T-helper 9 cell (primary cell): ENCODE results near the gene KIAA0319L.

Source experiments
- DNase-seq: peaks from one replicate; pipeline ENCODE4 v3.0.0-alpha.2; 2020

Gene KIAA0319L

GRCh38 chr1:35441926-35442579 lies 115.2 kb downstream of the KIAA0319L start:
- no peak for DNase-seq

DNA sequence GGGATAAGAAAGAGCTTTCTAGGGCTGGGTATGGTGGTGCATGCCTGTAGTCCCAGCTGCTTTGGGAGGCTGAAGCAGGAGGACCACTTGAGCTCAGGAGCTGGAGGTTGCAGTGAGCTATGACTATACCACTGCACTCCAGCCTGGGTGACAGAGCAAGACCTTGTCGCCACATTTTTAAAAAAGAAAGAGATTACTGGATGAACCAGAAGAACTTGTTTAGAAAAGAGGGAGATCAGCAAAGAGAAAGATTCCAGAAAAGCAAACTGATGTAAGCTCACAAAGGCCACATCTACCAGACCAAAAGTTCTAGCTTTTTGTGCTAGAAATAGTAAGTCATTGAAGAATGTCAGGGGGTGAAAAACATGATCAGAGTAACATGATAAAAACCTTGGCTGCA lies 117.6 kb downstream of the KIAA0319L start:
- DNase-seq, result no peak

- no peak for DNase-seq
Measured at GRCh38 chr1:35437200-35437599, 120.0 kb downstream of the KIAA0319L start.

DNA sequence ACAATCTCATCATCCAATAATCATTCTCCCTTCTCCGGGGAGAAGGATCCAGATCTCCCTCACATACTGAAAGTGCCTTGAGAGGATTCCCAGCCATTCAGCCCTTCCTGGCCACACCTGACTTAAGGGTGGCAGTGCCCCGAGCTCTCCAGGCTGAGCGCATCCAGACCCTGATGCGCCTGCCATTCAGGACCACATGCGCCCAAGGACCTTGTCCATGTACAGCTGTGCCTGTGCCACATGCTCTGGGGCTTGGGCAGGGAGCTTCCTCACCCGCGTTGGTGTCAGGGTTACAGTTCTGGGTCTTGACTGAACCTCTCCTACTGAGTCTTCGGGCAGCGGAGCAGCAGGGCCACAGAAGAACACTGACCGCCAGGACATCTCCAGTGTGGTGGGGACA lies 121.1 kb downstream of the KIAA0319L start:
- no peak for DNase-seq

GRCh38 chr1:35434703-35435102 lies 122.5 kb downstream of the KIAA0319L start:
- no peak for DNase-seq

- DNase-seq, result no peak
Measured at GRCh38 chr1:35433714-35434113, 123.5 kb downstream of the KIAA0319L start.

- DNase-seq, result no peak
Measured at GRCh38 chr1:35432231-35432630, 125.0 kb downstream of the KIAA0319L start.

GRCh38 chr1:35431173-35431599 lies 126.0 kb downstream of the KIAA0319L start:
- no peak for DNase-seq

GRCh38 chr1:35430762-35431161 lies 126.4 kb downstream of the KIAA0319L start:
- DNase-seq, result no peak

DNA sequence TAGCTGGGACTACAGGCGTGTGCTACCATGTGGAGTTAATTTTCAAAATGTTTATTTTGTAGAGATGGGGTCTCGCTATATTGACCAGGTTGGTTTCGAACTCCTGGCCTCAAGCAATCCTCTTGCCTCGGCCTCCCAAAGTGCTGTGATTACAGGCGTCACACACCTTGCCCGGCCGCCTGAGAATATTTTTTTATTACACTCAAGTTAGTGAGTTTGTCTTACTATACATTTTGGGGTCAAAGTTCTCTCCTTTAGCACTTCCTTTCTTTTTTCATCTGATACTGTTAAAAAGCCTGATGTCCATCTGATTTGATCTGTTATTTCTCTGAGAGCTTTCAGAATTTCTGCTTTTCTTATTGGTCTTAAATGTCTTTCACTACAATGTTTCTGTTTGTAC lies 128.8 kb downstream of the KIAA0319L start:
- no peak for DNase-seq

DNA sequence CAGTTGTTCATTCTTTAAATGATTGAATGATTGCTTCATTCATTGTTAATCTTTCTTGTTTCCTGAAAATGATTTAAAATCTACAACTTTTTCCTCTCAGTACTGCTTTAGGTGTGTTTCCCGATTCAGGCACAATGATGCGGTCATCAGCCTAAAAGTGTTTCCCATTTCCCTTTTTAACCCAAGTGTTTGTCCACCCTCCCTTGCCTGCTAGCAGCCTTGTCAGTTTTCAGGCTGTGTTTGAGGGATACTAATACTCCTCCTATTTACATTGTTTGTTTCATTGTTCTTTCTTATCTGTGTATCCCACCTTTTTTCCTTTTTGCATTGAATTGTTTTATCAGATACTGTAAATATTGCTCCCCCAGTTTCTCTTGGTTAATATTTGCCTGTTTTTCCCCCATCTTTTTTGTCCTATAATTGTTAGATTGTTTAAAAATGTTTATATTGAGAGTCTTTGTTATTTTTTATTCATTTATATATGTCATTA lies 131.1 kb downstream of the KIAA0319L start:
- no peak for DNase-seq

DNA sequence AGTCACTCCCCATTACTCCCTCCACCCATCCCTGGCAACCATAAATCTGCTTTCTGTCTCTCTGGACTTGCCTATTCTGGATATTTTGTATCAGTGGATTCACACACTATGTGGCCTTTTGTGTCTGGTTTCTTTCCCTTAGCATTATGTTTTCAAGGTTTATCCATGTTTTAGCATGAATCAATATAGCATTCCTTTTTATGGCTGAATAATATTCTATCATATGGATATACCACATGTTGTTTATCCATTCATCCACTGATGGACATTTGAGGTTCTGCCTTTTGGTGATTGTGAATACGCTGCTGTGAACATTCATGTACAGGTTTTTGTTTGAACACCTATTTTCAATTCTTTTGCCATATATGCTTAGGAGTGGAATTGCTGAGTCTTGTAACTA lies 148.3 kb downstream of the KIAA0319L start:
- no peak for DNase-seq

GRCh38 chr1:35407743-35408142 lies 149.5 kb downstream of the KIAA0319L start:
- no peak for DNase-seq

DNA sequence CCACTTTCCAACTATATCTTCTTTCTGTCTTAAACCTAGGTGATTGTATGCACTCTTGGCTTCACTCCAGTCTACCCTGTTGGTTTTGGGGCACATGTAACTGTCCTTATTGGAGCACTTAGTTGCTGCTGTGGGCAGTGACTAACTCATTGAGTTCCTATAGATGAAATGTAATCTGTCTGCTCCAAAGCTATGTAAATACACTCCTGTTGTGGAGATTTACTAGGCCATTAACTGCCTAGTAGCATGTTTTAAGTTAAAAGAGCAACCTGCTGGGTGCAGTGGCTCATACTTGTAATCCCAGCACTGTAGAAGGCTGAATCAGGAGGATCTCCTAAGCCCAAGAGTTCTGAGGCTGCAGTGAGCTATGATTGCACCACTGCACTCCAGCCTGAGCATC lies 151.1 kb downstream of the KIAA0319L start:
- no peak for DNase-seq

DNA sequence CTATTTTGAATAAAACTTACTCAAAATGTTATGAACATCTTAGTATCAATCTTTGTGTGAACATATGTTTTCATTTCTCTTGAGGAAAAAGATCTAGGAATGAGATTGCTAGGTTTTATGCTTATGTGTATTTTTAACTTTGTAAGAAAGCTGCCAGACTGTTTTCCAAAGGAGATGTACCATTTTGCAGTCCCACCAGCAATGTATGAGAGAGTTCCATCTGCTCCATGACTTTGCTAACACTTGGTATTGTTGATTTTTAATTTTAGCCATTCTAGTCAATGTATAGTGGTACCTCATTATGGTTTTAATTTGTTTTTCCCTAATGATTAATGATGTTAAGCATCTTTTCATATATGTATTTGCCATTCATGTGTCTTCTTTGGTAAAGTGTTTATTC lies 156.2 kb downstream of the KIAA0319L start:
- no peak for DNase-seq

DNA sequence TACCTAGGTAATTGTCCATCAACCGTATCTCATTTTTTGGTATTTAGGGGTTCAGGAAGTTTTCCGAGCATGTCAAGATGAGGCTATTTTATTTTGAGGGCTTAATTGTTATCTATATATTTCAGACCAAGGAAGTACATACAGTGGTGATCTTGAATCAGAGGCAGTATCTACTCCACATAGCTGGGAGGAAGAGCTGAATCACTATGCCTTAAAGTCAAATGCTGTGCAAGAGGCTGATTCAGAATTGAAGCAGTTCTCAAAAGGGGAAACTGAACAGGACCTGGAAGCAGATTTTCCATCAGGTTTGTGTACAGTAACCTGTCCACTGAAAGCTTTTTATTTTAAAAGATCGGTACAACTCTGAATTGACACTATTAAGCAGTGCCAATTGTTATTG lies 158.5 kb downstream of the KIAA0319L start:
- no peak for DNase-seq

DNA sequence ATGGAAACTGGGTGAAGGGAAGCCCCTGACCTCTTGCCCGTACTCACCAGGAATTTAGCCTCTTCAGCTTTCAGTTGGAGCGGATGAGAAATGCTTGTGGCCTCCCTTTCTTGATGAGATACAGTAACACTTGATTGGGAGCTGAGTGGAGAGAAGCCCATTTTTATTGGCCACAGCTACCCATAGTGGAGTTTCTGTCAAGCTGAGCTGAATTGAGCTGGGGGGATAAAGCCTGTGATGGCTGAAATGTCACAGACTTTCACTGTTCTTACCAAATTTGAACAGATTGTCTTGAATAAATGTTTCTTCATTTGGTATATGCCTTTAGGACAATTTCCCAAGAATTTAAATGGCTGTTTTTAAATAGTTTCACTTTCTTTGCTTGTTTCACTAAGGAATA lies 162.8 kb downstream of the KIAA0319L start:
- DNase-seq, result no peak

DNA sequence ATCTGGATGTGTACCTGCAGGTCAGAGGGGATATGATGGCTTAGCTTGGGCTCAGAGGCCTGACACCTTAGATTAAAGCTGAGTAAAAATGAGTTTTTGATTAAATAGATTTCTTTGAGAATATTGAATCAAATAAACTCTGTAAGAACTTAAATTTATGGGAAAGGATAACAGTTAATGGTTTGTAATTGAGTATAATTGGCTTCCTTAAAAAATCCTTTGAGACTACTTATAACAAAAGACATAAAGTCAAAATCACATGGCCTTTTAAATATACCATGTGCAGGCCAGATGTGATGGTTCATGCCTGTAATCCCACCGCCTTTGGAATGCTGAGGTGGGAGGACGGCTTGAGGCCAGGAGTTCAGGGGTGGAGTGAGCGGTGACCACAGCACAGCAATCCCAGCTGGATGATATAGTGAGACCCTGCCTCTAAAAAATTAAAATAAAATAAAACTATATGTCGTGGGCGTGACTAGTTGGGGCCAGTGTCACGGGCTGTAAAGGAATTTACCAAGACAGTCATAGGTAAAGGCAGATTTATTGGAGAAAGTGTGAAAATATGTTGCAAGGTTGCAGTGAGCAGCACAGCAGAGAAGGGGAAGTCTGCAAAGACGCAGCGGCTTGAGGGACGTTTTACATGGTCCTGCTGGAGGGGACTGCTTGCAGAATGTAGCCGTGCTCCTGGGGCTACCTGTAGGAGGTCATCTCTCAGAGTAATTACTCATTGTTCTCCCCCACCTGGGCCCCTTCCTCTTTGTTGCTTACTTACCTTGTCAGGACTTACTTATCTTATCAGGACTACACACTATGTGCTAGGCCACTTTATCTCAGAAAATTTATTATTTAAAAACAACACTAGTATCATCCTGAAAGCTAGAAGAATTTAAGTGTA lies 166.4 kb downstream of the KIAA0319L start:
- no peak for DNase-seq

DNA sequence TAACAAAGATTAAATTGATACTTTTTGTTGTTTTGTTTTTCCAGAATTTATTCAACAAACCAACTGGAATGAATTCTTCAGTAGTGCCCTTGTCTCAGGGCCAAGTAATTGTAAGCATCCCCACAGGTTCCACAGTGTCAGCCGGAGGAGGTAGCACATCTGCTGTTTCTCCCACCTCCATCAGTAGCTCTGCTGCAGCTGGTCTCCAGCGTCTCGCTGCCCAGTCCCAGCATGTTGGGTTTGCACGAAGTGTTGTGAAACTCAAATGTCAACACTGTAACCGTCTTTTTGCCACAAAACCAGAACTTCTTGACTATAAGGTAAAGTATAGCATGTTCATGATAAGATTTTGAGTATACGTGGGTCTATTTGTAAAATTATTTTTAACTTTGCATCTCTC lies 170.2 kb downstream of the KIAA0319L start:
- DNase-seq, result no peak

- DNase-seq, result no peak
Measured at GRCh38 chr1:35386290-35386689, 170.9 kb downstream of the KIAA0319L start.
